ENCODE measurements around the gene PIK3IP1.

The PIK3IP1 gene

GRCh38 chr22:31278151-31278621, 14.1 kb downstream of the PIK3IP1 start:
- DNase-seq = no peak

GRCh38 chr22:31277741-31278140, 14.5 kb downstream of the PIK3IP1 start:
- DNase-seq = no peak

GRCh38 chr22:31276426-31277167, 15.7 kb downstream of the PIK3IP1 start:
- DNase-seq = no peak

GRCh38 chr22:31275576-31275975, 16.7 kb downstream of the PIK3IP1 start:
- no peak for DNase-seq

GRCh38 chr22:31275018-31275417, 17.3 kb downstream of the PIK3IP1 start:
- no peak for DNase-seq

- DNase-seq = no peak
Observed at GRCh38 chr22:31274017-31274416, 18.3 kb downstream of the PIK3IP1 start.

GRCh38 chr22:31272522-31273446, 19.5 kb downstream of the PIK3IP1 start:
- DNase-seq = peak; percentile 63

GRCh38 chr22:31271485-31271884, 20.8 kb downstream of the PIK3IP1 start:
- no peak for DNase-seq

- DNase-seq = no peak
Observed at GRCh38 chr22:31271026-31271425, 21.3 kb downstream of the PIK3IP1 start.

GRCh38 chr22:31269892-31270579, 22.3 kb downstream of the PIK3IP1 start:
- no peak for DNase-seq

GRCh38 chr22:31268281-31268680, 24.0 kb downstream of the PIK3IP1 start:
- no peak for DNase-seq

- DNase-seq = no peak
Observed at GRCh38 chr22:31263896-31264640, 28.2 kb downstream of the PIK3IP1 start.

GRCh38 chr22:31262312-31263133, 29.8 kb downstream of the PIK3IP1 start:
- DNase-seq = no peak

- no peak for DNase-seq
Observed at GRCh38 chr22:31260474-31260856, 31.8 kb downstream of the PIK3IP1 start.

GRCh38 chr22:31259798-31260473, 32.4 kb downstream of the PIK3IP1 start:
- no peak for DNase-seq

GRCh38 chr22:31253949-31254348, 38.3 kb downstream of the PIK3IP1 start:
- no peak for DNase-seq

GRCh38 chr22:31250740-31251600, 41.3 kb downstream of the PIK3IP1 start:
- DNase-seq = no peak

GRCh38 chr22:31248965-31249958, 43.0 kb downstream of the PIK3IP1 start:
- no peak for DNase-seq

Measured in COR-L47 (cell line).